GM23338 (cell line): ENCODE measurements around the gene PLEKHO1. TPM values are rescaled to one million over a fixed set of nuclear protein-coding genes. Genes with fewer than 3 reads are reported as not detected.

ENCODE experiments used
- ATAC-seq: fragments of 200-7000 bp; cut with Tn5 transposase; 3 replicates; pipeline ENCODE4 v1.9.1; 2020
- DNase-seq: peaks from one replicate; pipeline ENCODE4 v3.0.0-alpha.2; 2015; ENCODE audit warnings: low spot score
- H2AFZ ChIP-seq: fragments of 200-600 bp; sonication (generic); 2 replicates; pipeline ENCODE4 v1.8.0; 2016; ENCODE audit warnings: antibody characterized with exemption, mild to moderate bottlenecking, moderate library complexity
- H3F3A ChIP-seq: fragments of 200-600 bp; sonication (generic); replicated peaks from 2 replicates; pipeline ENCODE4 v1.8.0; 2017; ENCODE audit warnings: antibody characterized with exemption, mixed run types, low read depth
- H3K27ac ChIP-seq: fragments of 200-600 bp; sonication (generic); 2 replicates; pipeline ENCODE4 v1.6.1; 2016; ENCODE audit warnings: low read depth
- H3K27me3 ChIP-seq: fragments of 200-600 bp; sonication (generic); 2 replicates; pipeline ENCODE4 v1.8.0; 2016; ENCODE audit warnings: mild to moderate bottlenecking, mixed run types, moderate library complexity; ENCODE audit not compliant: insufficient read depth
- H3K36me3 ChIP-seq: fragments of 200-600 bp; sonication (generic); 2 replicates; pipeline ENCODE4 v1.8.0; 2016; ENCODE audit warnings: mild to moderate bottlenecking; ENCODE audit not compliant: insufficient read depth
- H3K4me1 ChIP-seq: fragments of 200-600 bp; sonication (generic); 2 replicates; pipeline ENCODE4 v1.8.0; 2016; ENCODE audit warnings: mild to moderate bottlenecking, moderate library complexity; ENCODE audit not compliant: insufficient read depth
- H3K4me2 ChIP-seq: fragments of 200-600 bp; sonication (generic); 2 replicates; pipeline ENCODE4 v1.7.1; 2017; ENCODE audit warnings: mixed run types
- H3K4me3 ChIP-seq: fragments of 200-600 bp; sonication (generic); 2 replicates; pipeline ENCODE4 v1.6.1; 2016; ENCODE audit warnings: mixed run types
- H3K79me2 ChIP-seq: fragments of 200-600 bp; sonication (generic); replicated peaks from 2 replicates; pipeline ENCODE4 v1.8.0; 2017; ENCODE audit warnings: mild to moderate bottlenecking; ENCODE audit not compliant: insufficient read depth
- H3K9me2 ChIP-seq: fragments of 200-600 bp; sonication (generic); 2 replicates; pipeline ENCODE4 v1.8.0; 2017; ENCODE audit not compliant: insufficient read depth
- H4K20me1 ChIP-seq: fragments of 200-600 bp; sonication (generic); replicated peaks from 2 replicates; pipeline ENCODE4 v1.8.0; 2017; ENCODE audit warnings: mild to moderate bottlenecking; ENCODE audit not compliant: insufficient read depth
- H3K27ac Mint-ChIP-seq: 2 replicates; pipeline ENCODE4 v1.8.0; 2020; ENCODE audit warnings: inconsistent platforms, mild to moderate bottlenecking, moderate library complexity, mixed read lengths
- H3K27me3 Mint-ChIP-seq: 3 replicates; pipeline ENCODE4 v1.8.0; 2022; ENCODE audit warnings: low read depth, mild to moderate bottlenecking, moderate library complexity, mixed read lengths, inconsistent platforms; ENCODE audit not compliant: insufficient read depth, poor library complexity
- H3K36me3 Mint-ChIP-seq: 3 replicates; pipeline ENCODE4 v1.8.0; 2021; ENCODE audit warnings: low read depth, mild to moderate bottlenecking, inconsistent platforms, moderate library complexity, mixed read lengths
- H3K4me1 Mint-ChIP-seq: 3 replicates; pipeline ENCODE4 v1.8.0; 2020; ENCODE audit warnings: mild to moderate bottlenecking, inconsistent platforms, mixed read lengths
- H3K4me3 Mint-ChIP-seq: 3 replicates; pipeline ENCODE4 v1.8.0; 2021; ENCODE audit warnings: moderate library complexity, mild to moderate bottlenecking, inconsistent platforms, mixed read lengths
- H3K9me3 Mint-ChIP-seq: 3 replicates; pipeline ENCODE4 v1.8.0; 2020; ENCODE audit warnings: moderate library complexity, mild to moderate bottlenecking, inconsistent platforms, mixed read lengths
- CTCF ChIP-seq, 2 experiments: fragments of 200-600 bp in 1 of 2; sonication (generic) in 1 of 2; conservative IDR thresholded peaks; 2 replicates each; pipeline versions ENCODE4 v1.5.1 to v1.6.1; 2016 to 2017; ENCODE audit warnings: antibody characterized with exemption in 2 of 2, low read depth in 2 of 2, mild to moderate bottlenecking in 2 of 2, moderate library complexity in 1 of 2
- REST ChIP-seq: IDR thresholded peaks from one replicate; pipeline ENCODE4 v1.6.1; 2018; ENCODE audit warnings: antibody characterized with exemption; ENCODE audit not compliant: unreplicated experiment
- STAT1 ChIP-seq: IDR thresholded peaks from one replicate; pipeline ENCODE4 v1.6.1; 2016; ENCODE audit warnings: antibody characterized with exemption; ENCODE audit not compliant: unreplicated experiment
- polyA plus RNA-seq: library from polyadenylated mRNA; unstranded; fragments of >200 nt; fragmentation: Nextera tagmentation; extraction: Ambion mirVana; gene quantifications from 2 replicates; pipeline ENCODE4 v1.2.1, GENCODE V29; 2016
- total RNA-seq: library from RNA; depleted of rRNA; stranded (reverse); fragments of >200 nt; shearing (Covaris generic); gene quantifications from 2 replicates; pipeline ENCODE4 v1.2.3, GENCODE V29; 2014

PLEKHO1 gene
- total and polyA plus RNA-seq, 2 experiments from 2014 or later = 34.3 to 36.7 TPM

GRCh38 chr1:150165622-150166612, 16.2 kb downstream of the PLEKHO1 start (continued):
- TF ChIP-seq REST (no peak), CTCF (conservative IDR thresholded peaks at IDR 0.05; ENCODE audit: low read depth in 2 of 2) (peak; percentile 73 to 91)

- H3K27ac ChIP-seq = no peak overlapping the region
- no peaks in the 10 kb centered on the region for H3K9me2 ChIP-seq
- H3K36me3 ChIP-seq = no peaks in the 10 kb centered on the region
- H3F3A ChIP-seq = 0 out of 2 replicates have a peak, but pooled peaks cover 5% of the 10 kb centered on the region
- H4K20me1 ChIP-seq = no peaks in the 10 kb centered on the region
- Mint-ChIP-seq H3K36me3 (no peaks in the 10 kb centered on the region), H3K4me3 (no peak overlapping the region), H3K27me3 (peaks cover 1% of the 10 kb centered on the region), H3K4me1 (peaks cover 12% of the 10 kb centered on the region), H3K9me3 (no peaks in the 10 kb centered on the region), H3K27ac (no peak overlapping the region)
- no peak overlapping the region for H2AFZ ChIP-seq
- H3K4me3 ChIP-seq = no peak overlapping the region
- TF ChIP-seq CTCF (conservative IDR thresholded peaks at IDR 0.05; ENCODE audit: low read depth in 2 of 2) = peak; percentile 89 to 90
- no peak for TF ChIP-seq STAT1
- peak; percentile 75 for ATAC-seq
- no peaks in the 10 kb centered on the region for H3K27me3 ChIP-seq
- peaks cover 2% of the 10 kb centered on the region; the same call in 1 of the 2 replicates for H3K4me1 ChIP-seq
- DNase-seq = peak; percentile 77
- H3K79me2 ChIP-seq = no peaks in the 10 kb centered on the region
- H3K4me2 ChIP-seq = no peak overlapping the region
Measured at GRCh38 chr1:150168960-150169601, 19.4 kb downstream of the PLEKHO1 start.
